Measurements from ENCODE around the gene FMN1.

DNA sequence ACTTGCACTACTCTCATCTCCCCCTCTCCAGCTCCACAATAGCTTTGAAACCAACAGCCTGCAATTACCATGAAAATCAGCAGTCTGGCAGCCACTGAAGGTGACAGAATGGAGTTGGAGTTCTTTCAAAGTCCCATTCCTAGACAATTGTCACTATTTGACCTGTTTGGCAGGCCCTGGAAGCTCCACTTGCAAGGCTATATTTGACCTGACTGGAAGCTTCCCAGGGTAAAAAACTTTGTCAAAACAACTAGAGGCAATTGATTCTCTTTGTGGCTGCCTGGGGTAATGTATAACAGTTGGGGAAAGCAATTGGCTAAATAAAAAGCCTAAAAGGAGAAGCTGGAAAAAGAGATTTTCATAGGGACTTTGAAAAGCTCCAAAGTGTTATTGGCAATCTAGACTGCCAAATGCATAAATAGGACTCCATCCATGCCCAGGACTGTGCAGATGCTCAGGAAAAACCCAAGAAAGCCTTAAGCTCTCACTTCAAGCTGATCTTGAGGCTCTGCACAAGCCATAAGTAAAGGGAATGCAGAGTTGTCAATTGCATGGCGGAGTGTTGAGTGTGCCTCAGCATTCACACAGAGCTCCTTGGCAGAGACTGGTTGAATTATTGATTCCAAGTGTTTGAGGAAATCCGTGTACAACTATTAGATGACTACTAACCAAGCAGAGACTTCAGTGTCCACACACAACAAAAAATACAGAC is 458.4 kb downstream of the FMN1 start:
- TF ChIP-seq POLR2A (IDR thresholded peaks at IDR 0.05), result no peak
- TF ChIP-seq, protein P1, sequence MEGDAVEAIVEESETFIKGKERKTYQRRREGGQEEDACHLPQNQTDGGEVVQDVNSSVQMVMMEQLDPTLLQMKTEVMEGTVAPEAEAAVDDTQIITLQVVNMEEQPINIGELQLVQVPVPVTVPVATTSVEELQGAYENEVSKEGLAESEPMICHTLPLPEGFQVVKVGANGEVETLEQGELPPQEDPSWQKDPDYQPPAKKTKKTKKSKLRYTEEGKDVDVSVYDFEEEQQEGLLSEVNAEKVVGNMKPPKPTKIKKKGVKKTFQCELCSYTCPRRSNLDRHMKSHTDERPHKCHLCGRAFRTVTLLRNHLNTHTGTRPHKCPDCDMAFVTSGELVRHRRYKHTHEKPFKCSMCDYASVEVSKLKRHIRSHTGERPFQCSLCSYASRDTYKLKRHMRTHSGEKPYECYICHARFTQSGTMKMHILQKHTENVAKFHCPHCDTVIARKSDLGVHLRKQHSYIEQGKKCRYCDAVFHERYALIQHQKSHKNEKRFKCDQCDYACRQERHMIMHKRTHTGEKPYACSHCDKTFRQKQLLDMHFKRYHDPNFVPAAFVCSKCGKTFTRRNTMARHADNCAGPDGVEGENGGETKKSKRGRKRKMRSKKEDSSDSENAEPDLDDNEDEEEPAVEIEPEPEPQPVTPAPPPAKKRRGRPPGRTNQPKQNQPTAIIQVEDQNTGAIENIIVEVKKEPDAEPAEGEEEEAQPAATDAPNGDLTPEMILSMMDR (IDR thresholded peaks at IDR 0.05), result no peak

Data from body of pancreas (tissue), 4 donors.